Caco-2 (cell line): ENCODE results near the gene XPR1. TPM values are rescaled to one million over a fixed set of nuclear protein-coding genes. Genes with fewer than 3 reads are reported as not detected.

Experiments used
- BruUV-seq: library from RNA; stranded (reverse); fragments of 400-500 nt; replicated peaks from 2 replicates; lab custom pipeline; 2021; lab: Mats Ljungman, UMichigan
- CTCF ChIA-PET: fragments of 300-600 bp; sonication (Branson Sonifier 250); formaldehyde crosslinking; loops from one replicate; lab custom pipeline; 2022; ENCODE audit warnings: antibody characterized with exemption; lab: Charles Lee
- POLR2A ChIA-PET: fragments of 300-600 bp; sonication (Branson Sonifier 250); formaldehyde crosslinking; loops from one replicate; lab custom pipeline; 2022; ENCODE audit warnings: antibody characterized with exemption; lab: Charles Lee
- DNase-seq, 2 experiments: peaks; one replicate each; pipeline versions ENCODE4 v3.0.0 to v3.0.0-alpha.2; 2020 to 2022
- H3K27me3 ChIP-seq: replicated peaks from 2 replicates; pipeline ENCODE4 v1.6.0; 2011; ENCODE audit warnings: low read length; ENCODE audit not compliant: control insufficient read depth, insufficient read depth
- H3K36me3 ChIP-seq: 2 replicates; pipeline ENCODE4 v1.5.1; 2011; ENCODE audit warnings: low read length; ENCODE audit not compliant: control insufficient read depth, insufficient read depth
- H3K4me1 ChIP-seq: fragments of 250-450 bp; sonication (Bioruptor Pico); 2 replicates; pipeline ENCODE4 v1.5.1; 2020; ENCODE audit warnings: mild to moderate bottlenecking
- H3K4me3 ChIP-seq: 2 replicates; pipeline ENCODE4 v1.5.1; 2011; ENCODE audit warnings: low read depth, mild to moderate bottlenecking, control low read depth, low read length
- H3K9me3 ChIP-seq: fragments of 250-450 bp; sonication (Bioruptor Pico); 2 replicates; pipeline ENCODE4 v1.5.1; 2020; ENCODE audit warnings: mild to moderate bottlenecking, moderate library complexity
- H3K27ac Mint-ChIP-seq: one replicate; pipeline ENCODE4 v1.8.0; 2022; ENCODE audit warnings: mixed read lengths; ENCODE audit not compliant: unreplicated experiment
- H3K27me3 Mint-ChIP-seq: one replicate; pipeline ENCODE4 v1.8.0; 2022; ENCODE audit warnings: mixed read lengths; ENCODE audit not compliant: insufficient read depth, unreplicated experiment
- H3K36me3 Mint-ChIP-seq: one replicate; pipeline ENCODE4 v1.8.0; 2022; ENCODE audit warnings: mild to moderate bottlenecking, mixed read lengths; ENCODE audit not compliant: insufficient read depth, unreplicated experiment
- H3K4me1 Mint-ChIP-seq: one replicate; pipeline ENCODE4 v1.8.0; 2022; ENCODE audit warnings: low read depth, mixed read lengths; ENCODE audit not compliant: unreplicated experiment
- H3K4me3 Mint-ChIP-seq: one replicate; pipeline ENCODE4 v1.8.0; 2022; ENCODE audit warnings: mild to moderate bottlenecking, moderate library complexity, mixed read lengths; ENCODE audit not compliant: unreplicated experiment
- H3K9me3 Mint-ChIP-seq: one replicate; pipeline ENCODE4 v1.8.0; 2022; ENCODE audit warnings: mixed read lengths; ENCODE audit not compliant: unreplicated experiment
- intact Hi-C: fragments of 100-400 bp; cut with micrococcal nuclease; formaldehyde crosslinking; loops from one replicate; pipeline ENCODE4 v1.10.0; 2022; ENCODE audit not compliant: unreplicated experiment
- total RNA-seq: library from RNA; stranded (reverse); gene quantifications from 2 replicates; pipeline ENCODE4 v1.2.3, GENCODE V29; 2022
- TF ChIP-seq, protein P1 (sequence below), 2 experiments: fragments of 200-600 bp in 1 of 2; IDR thresholded peaks; 1 replicate in 1 of 2; 2 replicates in 1 of 2; pipeline versions ENCODE4 v1.5.1 to v1.8.0; 2011 to 2022; ENCODE audit warnings: antibody characterized with exemption in 1 of 2, control low read depth in 1 of 2, inconsistent platforms in 1 of 2, low read depth in 1 of 2, low read length in 1 of 2, mild to moderate bottlenecking in 1 of 2, moderate library complexity in 1 of 2; ENCODE audit not compliant: insufficient read depth in 1 of 2, severe bottlenecking in 1 of 2, unreplicated experiment in 1 of 2

Gene XPR1
- total RNA-seq, 1 experiment from 2014 or later, result 34.4 TPM

DNA sequence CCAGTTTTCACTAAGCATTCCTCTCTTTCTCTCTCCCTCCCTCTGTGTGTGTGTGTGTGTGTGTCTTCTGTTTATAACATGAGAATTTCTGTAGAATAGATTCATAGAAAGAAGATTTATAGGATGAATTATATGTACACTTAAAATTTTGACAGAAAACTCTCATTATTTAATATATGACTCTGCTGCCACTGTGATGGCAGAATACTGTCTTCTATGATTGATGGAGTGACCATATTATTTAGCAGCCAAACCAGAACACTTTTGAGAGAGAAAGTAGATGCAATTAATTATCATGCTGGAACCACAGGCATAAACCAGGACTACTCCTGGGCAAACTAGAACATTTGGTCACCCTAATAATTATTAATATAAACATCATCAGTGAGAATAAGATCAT lies 34.3 kb upstream of the XPR1 start:
- Mint-ChIP-seq H3K4me1 (peaks cover 30% of the 10 kb centered on the region), H3K9me3 (no peaks in the 10 kb centered on the region), H3K27me3 (no peaks in the 10 kb centered on the region), H3K36me3 (no peaks in the 10 kb centered on the region), H3K4me3 (no peak overlapping the region), H3K27ac (no peak overlapping the region)
- peaks cover 26% of the 10 kb centered on the region for H3K4me1 ChIP-seq
- H3K9me3 ChIP-seq, result no peaks in the 10 kb centered on the region
- CTCF ChIA-PET, result no interaction called here
- intact Hi-C loops, result no loop called here
- no peaks in the 10 kb centered on the region for H3K36me3 ChIP-seq
- no TSS peak for BruUV-seq
- no peak for DNase-seq
- H3K4me3 ChIP-seq, result no peak overlapping the region
- POLR2A ChIA-PET, result no interaction called here
- TF ChIP-seq, protein P1, sequence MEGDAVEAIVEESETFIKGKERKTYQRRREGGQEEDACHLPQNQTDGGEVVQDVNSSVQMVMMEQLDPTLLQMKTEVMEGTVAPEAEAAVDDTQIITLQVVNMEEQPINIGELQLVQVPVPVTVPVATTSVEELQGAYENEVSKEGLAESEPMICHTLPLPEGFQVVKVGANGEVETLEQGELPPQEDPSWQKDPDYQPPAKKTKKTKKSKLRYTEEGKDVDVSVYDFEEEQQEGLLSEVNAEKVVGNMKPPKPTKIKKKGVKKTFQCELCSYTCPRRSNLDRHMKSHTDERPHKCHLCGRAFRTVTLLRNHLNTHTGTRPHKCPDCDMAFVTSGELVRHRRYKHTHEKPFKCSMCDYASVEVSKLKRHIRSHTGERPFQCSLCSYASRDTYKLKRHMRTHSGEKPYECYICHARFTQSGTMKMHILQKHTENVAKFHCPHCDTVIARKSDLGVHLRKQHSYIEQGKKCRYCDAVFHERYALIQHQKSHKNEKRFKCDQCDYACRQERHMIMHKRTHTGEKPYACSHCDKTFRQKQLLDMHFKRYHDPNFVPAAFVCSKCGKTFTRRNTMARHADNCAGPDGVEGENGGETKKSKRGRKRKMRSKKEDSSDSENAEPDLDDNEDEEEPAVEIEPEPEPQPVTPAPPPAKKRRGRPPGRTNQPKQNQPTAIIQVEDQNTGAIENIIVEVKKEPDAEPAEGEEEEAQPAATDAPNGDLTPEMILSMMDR (IDR thresholded peaks at IDR 0.05; ENCODE audit: insufficient read depth in 1 of 2, low read depth in 1 of 2, low read length in 1 of 2, severe bottlenecking in 1 of 2, unreplicated experiment in 1 of 2), result no peak
- H3K27me3 ChIP-seq, result no peaks in the 10 kb centered on the region

DNA sequence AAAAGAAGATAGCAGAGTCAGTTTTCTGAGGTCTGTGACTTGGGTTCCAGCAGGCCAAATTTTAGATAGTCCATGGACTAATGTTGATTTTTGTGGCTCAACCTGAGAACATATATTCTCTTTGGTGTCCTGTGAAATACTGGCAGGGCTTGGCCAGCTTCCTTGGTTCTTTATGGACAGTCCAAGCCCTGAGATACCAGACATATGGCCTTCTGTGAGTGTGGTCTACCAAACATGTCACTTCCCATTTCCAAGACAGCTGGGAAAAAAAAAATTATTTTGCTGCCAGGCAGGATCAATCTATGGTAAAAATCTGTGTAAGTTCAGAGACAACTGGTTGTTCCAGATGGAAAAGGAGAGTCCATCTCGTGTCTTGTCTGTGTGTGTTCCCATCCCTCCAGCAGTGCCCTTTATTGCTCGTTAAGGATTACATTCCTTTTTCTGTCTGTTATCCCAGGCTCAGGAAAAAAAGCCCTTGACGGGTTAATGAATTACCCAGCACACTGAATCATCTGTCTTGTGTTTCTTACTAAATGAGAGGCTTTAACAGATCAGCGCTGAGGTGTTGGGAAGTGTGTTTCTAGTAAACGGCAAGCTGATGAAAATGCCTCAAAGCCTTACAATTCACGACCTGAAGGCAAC lies 33.4 kb upstream of the XPR1 start:
- no peaks in the 10 kb centered on the region for H3K36me3 Mint-ChIP-seq
- H3K9me3 Mint-ChIP-seq, result no peaks in the 10 kb centered on the region
- BruUV-seq, result no TSS peak
- H3K4me1 ChIP-seq, result peaks cover 26% of the 10 kb centered on the region
- H3K4me3 Mint-ChIP-seq, result peak overlapping the region; percentile 61
- H3K4me1 Mint-ChIP-seq, result peaks cover 30% of the 10 kb centered on the region
- H3K36me3 ChIP-seq, result no peaks in the 10 kb centered on the region
- TF ChIP-seq, protein P1 (IDR thresholded peaks at IDR 0.05; ENCODE audit: insufficient read depth in 1 of 2, low read depth in 1 of 2, low read length in 1 of 2, severe bottlenecking in 1 of 2, unreplicated experiment in 1 of 2), result no peak
- H3K27me3 ChIP-seq, result no peaks in the 10 kb centered on the region
- intact Hi-C loops, result no loop called here
- no peaks in the 10 kb centered on the region for H3K27me3 Mint-ChIP-seq
- CTCF ChIA-PET, result interaction anchor here (1.2 kb wide), 1 partner anchor 12 kb away, joined by 3 read pairs; no protein-coding TSS in a partner anchor
- no peaks in the 10 kb centered on the region for H3K9me3 ChIP-seq
- peak; percentile 62 to 67 for DNase-seq
- H3K27ac Mint-ChIP-seq, result peak overlapping the region; percentile 37
- POLR2A ChIA-PET, result no interaction called here
- no peak overlapping the region for H3K4me3 ChIP-seq

DNA sequence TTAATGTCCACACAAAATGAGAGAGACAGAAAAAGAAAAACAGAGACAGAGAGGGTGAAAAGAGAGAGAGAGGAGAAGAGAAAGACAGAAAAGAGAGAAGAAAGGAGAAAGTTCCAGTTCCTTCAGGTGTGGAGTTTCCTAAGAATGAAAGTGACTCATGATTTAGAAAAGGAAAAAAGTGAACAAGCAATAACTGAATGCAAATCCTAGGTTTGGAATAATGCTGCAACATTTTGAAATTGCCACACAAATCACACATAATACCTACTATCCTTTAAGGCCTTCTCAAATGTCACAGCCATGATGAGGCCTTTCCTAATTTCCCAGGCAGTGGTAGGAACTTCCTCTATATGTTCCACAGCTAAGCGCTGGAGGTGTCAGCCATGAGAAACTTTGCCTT lies 31.5 kb upstream of the XPR1 start:
- intact Hi-C loops, result no loop called here
- Histone ChIP-seq H3K4me1 (peaks cover 26% of the 10 kb centered on the region), H3K4me3 (no peak overlapping the region), H3K27me3 (no peaks in the 10 kb centered on the region), H3K9me3 (no peaks in the 10 kb centered on the region), H3K36me3 (no peaks in the 10 kb centered on the region)
- no peak for DNase-seq
- POLR2A ChIA-PET, result no interaction called here
- TF ChIP-seq, protein P1 (IDR thresholded peaks at IDR 0.05; ENCODE audit: insufficient read depth in 1 of 2, low read depth in 1 of 2, low read length in 1 of 2, severe bottlenecking in 1 of 2, unreplicated experiment in 1 of 2), result no peak
- peaks cover 25% of the 10 kb centered on the region for H3K4me1 Mint-ChIP-seq
- H3K27me3 Mint-ChIP-seq, result no peaks in the 10 kb centered on the region
- no peak overlapping the region for H3K27ac Mint-ChIP-seq
- H3K4me3 Mint-ChIP-seq, result no peak overlapping the region
- CTCF ChIA-PET, result no interaction called here
- no peaks in the 10 kb centered on the region for H3K9me3 Mint-ChIP-seq
- BruUV-seq, result no TSS peak
- no peaks in the 10 kb centered on the region for H3K36me3 Mint-ChIP-seq
